Prostate gland (tissue), 2 donors: ENCODE data around the gene FBXL19. TPM values are rescaled to one million over a fixed set of nuclear protein-coding genes. Genes with fewer than 3 reads are reported as not detected.

Experiments
- DNase-seq: peaks from one replicate; pipeline ENCODE4 v3.0.0-alpha.2; 2019; ENCODE audit warnings: low spot score
- H3K27ac ChIP-seq, 2 donors: fragments of 200-600 bp; sonication (generic); 2 replicates each; pipeline ENCODE4 v1.5.1; 2017 to 2019
- H3K27me3 ChIP-seq: fragments of 200-600 bp; sonication (generic); replicated peaks from 2 replicates; pipeline ENCODE4 v1.5.1; 2019; ENCODE audit not compliant: insufficient read depth
- H3K36me3 ChIP-seq, 2 donors: fragments of 200-600 bp; sonication (generic); 1 replicate in 1 of 2; 2 replicates in 1 of 2; pipeline versions ENCODE4 v1.5.1 to v1.8.1; 2017 to 2019
- H3K4me1 ChIP-seq: fragments of 200-600 bp; sonication (generic); replicated peaks from 2 replicates; pipeline ENCODE4 v1.5.1; 2019
- H3K4me3 ChIP-seq, 2 donors: fragments of 200-600 bp; sonication (generic); 2 replicates each; pipeline ENCODE4 v1.5.1; 2017 to 2019
- H3K9me3 ChIP-seq: fragments of 200-600 bp; sonication (generic); 2 replicates; pipeline ENCODE4 v1.5.1; 2017
- CTCF ChIP-seq, 4 experiments: fragments of 200-600 bp in 2 of 4; fragments of 450-650 bp in 2 of 4; sonication (generic) in 2 of 4; IDR thresholded peaks; 1 replicate in 3 of 4; 2 replicates in 1 of 4; pipeline ENCODE4 v1.5.1; 2016 to 2019; ENCODE audit warnings: antibody characterized with exemption in 4 of 4, mild to moderate bottlenecking in 2 of 4, moderate library complexity in 2 of 4
- POLR2A ChIP-seq: fragments of 450-650 bp; IDR thresholded peaks from one replicate; pipeline ENCODE4 v1.6.1; 2016; ENCODE audit warnings: antibody characterized with exemption, mild to moderate bottlenecking
- POLR2AphosphoS5 ChIP-seq: sonication (generic); formaldehyde crosslinking; IDR thresholded peaks from one replicate; pipeline ENCODE4 v1.6.1; 2017; ENCODE audit warnings: antibody characterized with exemption
- WGBS: methylation state at CpG from one replicate; pipeline ENCODE4 v1.1.5; 2018; 5-methylcytosine and 5-hydroxymethylcytosine counted together
- intact Hi-C: fragments of 100-400 bp; cut with DNase I; formaldehyde crosslinking; loops from one replicate; pipeline ENCODE4 v1.14.2; 2022
- total RNA-seq, 2 donors: library from RNA; depleted of rRNA; stranded (reverse); fragments of >200 nt; gene quantifications; one replicate each; pipeline ENCODE4 v1.1.0, GENCODE V29; 2016

The FBXL19 gene
- total RNA-seq, 2 donors from 2014 or later = 23.5 to 125 TPM

- 96% methylated on average over 5 of the region's 5 CpGs for WGBS
- no peaks in the 10 kb centered on the region for H3K27me3 ChIP-seq
- no peak for TF ChIP-seq POLR2A
- no peak for TF ChIP-seq CTCF (IDR thresholded peaks at IDR 0.05)
- no peak for TF ChIP-seq POLR2AphosphoS5
- no peak overlapping the region for H3K27ac ChIP-seq
- no peak for DNase-seq
- intact Hi-C loops = no loop called here
- no peaks in the 10 kb centered on the region for H3K9me3 ChIP-seq
- H3K36me3 ChIP-seq = no peaks in the 10 kb centered on the region
- peaks cover 5% of the 10 kb centered on the region for H3K4me1 ChIP-seq
- no peak overlapping the region for H3K4me3 ChIP-seq
Observed at GRCh38 chr16:30900588-30900987, 22.8 kb upstream of the FBXL19 start.

GRCh38 chr16:30901201-30902028, 22.0 kb upstream of the FBXL19 start:
- Histone ChIP-seq H3K27me3 (no peaks in the 10 kb centered on the region), H3K4me3 (peak overlapping the region; percentile 39 to 50), H3K4me1 (peaks cover 5% of the 10 kb centered on the region), H3K27ac (peak overlapping the region; percentile 69 to 86), H3K36me3 (no peaks in the 10 kb centered on the region), H3K9me3 (no peaks in the 10 kb centered on the region)
- TF ChIP-seq POLR2A (no peak), POLR2AphosphoS5 (no peak), CTCF (IDR thresholded peaks at IDR 0.05) (no peak)
- WGBS = 43% methylated on average over 6 of the region's 6 CpGs
- intact Hi-C loops = loop anchor here (1.0 kb wide), 1 partner anchor 57 kb away; no protein-coding TSS in a partner anchor
- DNase-seq = no peak

GRCh38 chr16:30902029-30902972, 21.1 kb upstream of the FBXL19 start:
- peaks cover 3% of the 10 kb centered on the region for H3K4me1 ChIP-seq
- TF ChIP-seq CTCF (IDR thresholded peaks at IDR 0.05) (peak in 3 of 4 experiments; percentile 18 to 63 (median 21)), POLR2AphosphoS5 (no peak)
- H3K36me3 ChIP-seq = no peaks in the 10 kb centered on the region
- WGBS = 14% methylated on average over 67 of the region's 99 CpGs
- H3K9me3 ChIP-seq = no peaks in the 10 kb centered on the region
- intact Hi-C loops = loop anchor here (1.0 kb wide), 1 partner anchor 58 kb away; no protein-coding TSS in a partner anchor
- DNase-seq = peak; percentile 48
- H3K27ac ChIP-seq = peak overlapping the region; percentile 86
- no peaks in the 10 kb centered on the region for H3K27me3 ChIP-seq
- H3K4me3 ChIP-seq = peak overlapping the region; percentile 39 to 50

GRCh38 chr16:30903002-30903401, 20.4 kb upstream of the FBXL19 start:
- no peak overlapping the region for H3K4me3 ChIP-seq
- TF ChIP-seq CTCF (IDR thresholded peaks at IDR 0.05) = peak in 1 of 4 experiments; percentile 7
- TF ChIP-seq POLR2AphosphoS5 = no peak
- TF ChIP-seq POLR2A = no peak
- intact Hi-C loops = no loop called here
- no peaks in the 10 kb centered on the region for H3K4me1 ChIP-seq
- no peaks in the 10 kb centered on the region for H3K27me3 ChIP-seq
- H3K36me3 ChIP-seq = no peaks in the 10 kb centered on the region
- no peaks in the 10 kb centered on the region for H3K9me3 ChIP-seq
- H3K27ac ChIP-seq = no peak overlapping the region
- no peak for DNase-seq
- 88% methylated on average over 4 of the region's 4 CpGs for WGBS
